Thyroid gland (tissue), 4 donors: Measurements from ENCODE around the gene PPP3CA. TPM values are rescaled to one million over a fixed set of nuclear protein-coding genes. Genes with fewer than 3 reads are reported as not detected.
"Not testable (repeated sequence)": the region's sequence is repeated elsewhere in the genome, so short reads cannot be mapped to it uniquely, and the experiment has no call there.

ENCODE experiments used
- DNase-seq, 2 donors: peaks; one replicate each; pipeline ENCODE4 v3.0.0-alpha.2; 2019
- H3K27ac ChIP-seq, 3 donors: fragments of 200-600 bp; sonication (generic); 1 replicate in 2 of 3; 2 replicates in 1 of 3; pipeline ENCODE4 v1.5.1; 2016 to 2019; ENCODE audit warnings: mild to moderate bottlenecking in 1 of 3, moderate library complexity in 1 of 3
- H3K27me3 ChIP-seq: fragments of 200-600 bp; sonication (generic); one replicate; pipeline ENCODE4 v1.5.1; 2019
- H3K36me3 ChIP-seq, 2 donors: fragments of 200-600 bp; sonication (generic); one replicate each; pipeline ENCODE4 v1.5.1; 2016 to 2019
- H3K4me1 ChIP-seq, 2 donors: fragments of 200-600 bp; sonication (generic); one replicate each; pipeline ENCODE4 v1.5.1; 2017 to 2019
- H3K4me3 ChIP-seq, 3 donors: fragments of 200-600 bp; sonication (generic); replicated peaks in 1 of 3; 1 replicate in 2 of 3; 2 replicates in 1 of 3; pipeline ENCODE4 v1.5.1; 2016; ENCODE audit warnings: mild to moderate bottlenecking in 1 of 3
- H3K9me3 ChIP-seq: fragments of 200-600 bp; sonication (generic); one replicate; pipeline ENCODE4 v1.5.1; 2017
- CTCF ChIP-seq, 6 experiments: fragments of 200-600 bp in 3 of 6; fragments of 450-650 bp in 3 of 6; sonication (generic) in 3 of 6; IDR thresholded peaks; one replicate each; pipeline ENCODE4 v1.5.1; 2016 to 2019; ENCODE audit warnings: antibody characterized with exemption in 6 of 6, mild to moderate bottlenecking in 2 of 6, inconsistent platforms in 1 of 6, moderate library complexity in 1 of 6
- POLR2A ChIP-seq, 2 donors: fragments of 450-650 bp; IDR thresholded peaks; one replicate each; pipeline ENCODE4 v1.6.1; 2017; ENCODE audit warnings: antibody characterized with exemption in 2 of 2, mild to moderate bottlenecking in 2 of 2, moderate library complexity in 1 of 2
- WGBS, 2 donors: methylation state at CpG; one replicate each; pipeline ENCODE4 v1.1.5; 2017; 5-methylcytosine and 5-hydroxymethylcytosine counted together
- intact Hi-C: fragments of 100-400 bp; cut with DNase I; formaldehyde crosslinking; loops from one replicate; pipeline ENCODE4 v1.15.1; 2023
- total RNA-seq, 4 donors: library from RNA; depleted of rRNA; stranded (reverse); fragments of >200 nt; gene quantifications; one replicate each; pipeline ENCODE4 v1.2.3, GENCODE V29; 2016

Gene PPP3CA
- total RNA-seq, 4 donors from 2014 or later = 31.6 to 45.8 (median 34.4) TPM

GRCh38 chr4:101186567-101187184 lies 160.7 kb downstream of the PPP3CA start:
- Histone ChIP-seq H3K4me3 (no peak overlapping the region), H3K9me3 (no peaks in the 10 kb centered on the region), H3K4me1 (peaks cover 2 to 9% of the 10 kb centered on the region in 2 donors), H3K27me3 (no peaks in the 10 kb centered on the region), H3K27ac (no peak overlapping the region), H3K36me3 (no peaks in the 10 kb centered on the region)
- 98 to 99% methylated on average over 4 of the region's 4 CpGs for WGBS, 2 donors
- intact Hi-C loops = no loop called here
- no peak for DNase-seq
- no peak for TF ChIP-seq POLR2A (IDR thresholded peaks at IDR 0.05)
- TF ChIP-seq CTCF (IDR thresholded peaks at IDR 0.05) = no peak

DNA sequence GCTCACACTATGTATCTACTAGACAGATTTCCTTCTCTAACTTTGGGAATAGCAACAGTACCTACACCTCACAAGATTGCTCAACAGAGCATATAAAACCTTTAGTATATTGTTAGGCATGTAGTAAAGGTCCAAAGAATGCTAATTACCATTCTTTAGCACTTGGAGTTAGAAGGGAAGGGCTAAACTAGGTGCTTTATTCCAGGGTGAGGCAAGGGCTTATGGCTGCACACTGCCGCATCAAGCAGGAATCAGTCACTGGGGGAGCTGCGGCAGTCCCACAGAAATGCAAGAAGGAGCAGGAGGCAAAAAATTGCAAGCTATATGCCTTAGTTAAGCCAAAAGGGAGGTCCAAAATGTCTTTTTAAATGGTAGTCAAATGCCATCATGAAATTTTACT lies 162.7 kb downstream of the PPP3CA start:
- no peaks in the 10 kb centered on the region for H3K36me3 ChIP-seq
- TF ChIP-seq CTCF (IDR thresholded peaks at IDR 0.05) (no peak), POLR2A (IDR thresholded peaks at IDR 0.05) (no peak)
- no peaks in the 10 kb centered on the region for H3K4me1 ChIP-seq
- no peak overlapping the region for H3K4me3 ChIP-seq
- no peak overlapping the region for H3K27ac ChIP-seq
- intact Hi-C loops = no loop called here
- 97 to 99% methylated on average over 2 of the region's 2 CpGs for WGBS, 2 donors
- no peaks in the 10 kb centered on the region for H3K9me3 ChIP-seq
- no peaks in the 10 kb centered on the region for H3K27me3 ChIP-seq
- DNase-seq = no peak

DNA sequence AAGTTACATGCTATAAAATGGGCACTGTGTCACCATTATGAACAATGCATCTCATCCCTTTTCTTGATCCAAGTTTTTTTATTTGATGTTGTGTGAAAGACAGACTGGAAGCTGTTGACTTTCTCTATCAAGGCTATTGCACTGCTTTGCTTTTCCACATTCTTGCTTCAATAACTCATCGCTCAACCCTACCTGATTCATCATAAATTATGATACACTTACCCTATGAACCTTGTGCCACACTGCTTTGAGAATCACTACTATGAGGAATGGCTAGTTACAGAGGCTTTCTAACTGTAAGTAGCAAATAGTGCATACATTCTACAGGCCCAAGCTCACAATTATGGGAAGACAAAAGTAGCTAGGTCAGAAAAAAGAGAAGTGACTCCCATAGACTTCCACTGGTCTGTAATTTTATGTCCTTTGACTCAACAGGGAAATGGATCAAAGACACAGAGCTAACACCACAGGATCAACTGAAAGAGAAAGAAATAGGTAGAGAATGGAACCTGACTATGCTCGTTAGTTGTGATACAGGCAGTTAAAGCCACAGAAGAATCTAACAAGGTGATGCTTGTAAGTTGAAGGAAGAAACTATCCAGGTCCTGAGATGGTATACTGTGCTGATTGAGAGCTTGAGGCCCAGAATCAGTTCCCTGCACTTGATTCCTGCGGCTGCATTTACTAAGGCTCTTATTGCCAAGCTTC lies 163.5 kb downstream of the PPP3CA start:
- Histone ChIP-seq H3K9me3 (no peaks in the 10 kb centered on the region), H3K4me1 (no peaks in the 10 kb centered on the region), H3K36me3 (no peaks in the 10 kb centered on the region), H3K27me3 (no peaks in the 10 kb centered on the region), H3K4me3 (no peak overlapping the region), H3K27ac (no peak overlapping the region)
- DNase-seq = no peak
- intact Hi-C loops = no loop called here
- WGBS, 2 donors = 95 to 96% methylated on average over 3 of the region's 3 CpGs
- no peak for TF ChIP-seq POLR2A (IDR thresholded peaks at IDR 0.05)
- no peak for TF ChIP-seq CTCF (IDR thresholded peaks at IDR 0.05)

DNA sequence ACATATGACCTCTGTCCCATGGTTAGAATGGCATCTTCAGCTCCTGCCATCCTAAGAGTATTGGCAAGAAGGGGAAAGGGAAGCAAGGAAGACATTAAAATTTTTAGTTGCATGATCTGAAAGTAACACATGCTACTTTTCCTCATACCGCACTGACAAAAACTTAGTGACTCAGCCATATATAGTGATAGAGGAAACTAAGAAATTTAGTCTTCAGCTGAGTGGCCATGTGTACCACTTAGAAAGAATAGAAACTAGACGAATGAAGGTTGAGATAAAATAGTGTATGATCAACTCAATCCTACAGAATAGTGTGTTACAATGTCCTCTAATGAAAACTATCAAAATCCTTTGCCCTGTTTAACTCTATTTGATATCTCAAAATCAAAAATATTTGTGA lies 164.1 kb downstream of the PPP3CA start:
- Histone ChIP-seq H3K4me1 (no peaks in the 10 kb centered on the region), H3K27ac (no peak overlapping the region), H3K36me3 (no peaks in the 10 kb centered on the region), H3K4me3 (no peak overlapping the region), H3K9me3 (no peaks in the 10 kb centered on the region), H3K27me3 (no peaks in the 10 kb centered on the region)
- TF ChIP-seq CTCF (IDR thresholded peaks at IDR 0.05) (no peak), POLR2A (IDR thresholded peaks at IDR 0.05) (no peak)
- 94 to 97% methylated on average over 2 of the region's 2 CpGs for WGBS, 2 donors
- intact Hi-C loops = no loop called here
- DNase-seq = no peak

- H3K9me3 ChIP-seq, H3K4me3 ChIP-seq, H3K4me1 ChIP-seq, DNase-seq, intact Hi-C loops, H3K27ac ChIP-seq, H3K27me3 ChIP-seq, H3K36me3 ChIP-seq: not testable (repeated sequence)
- WGBS, 2 donors = 95 to 96% methylated on average over 4 of the region's 4 CpGs
Observed at GRCh38 chr4:101182688-101183087, 164.6 kb downstream of the PPP3CA start.
